HG03342 (cell line): ENCODE data around the gene RTL5.
A peak's percentile ranks its signal among the peaks of the same experiment; 100 is the strongest.
"Not testable (repeated sequence)": the region's sequence is repeated elsewhere in the genome, so short reads cannot be mapped to it uniquely, and the experiment has no call there.

Experiments used
- ATAC-seq: cut with Tn5 transposase; IDR thresholded peaks from one replicate; pipeline ENCODE4 v1.9.1; 2021; ENCODE audit warnings: mild to moderate bottlenecking, moderate library complexity; ENCODE audit not compliant: unreplicated experiment

Gene RTL5

GRCh38 chrX:72131317-72132294 is at the start of gene RTL5:
RTL5 (minus strand) TSS chrX:72131915.
- ATAC-seq = peak; percentile 57

- ATAC-seq = no peak
These were observed 48.8 kb upstream of the RTL5 start for GRCh38 chrX:72180539-72180938.

- ATAC-seq = no peak
These were observed 45.3 kb upstream of the RTL5 start for GRCh38 chrX:72176981-72177380.

GRCh38 chrX:72176289-72176688 is 44.6 kb upstream of the RTL5 start:
- not testable (repeated sequence) for ATAC-seq

GRCh38 chrX:72169008-72169728 is 37.5 kb upstream of the RTL5 start:
- no peak for ATAC-seq

GRCh38 chrX:72165551-72165950 is 33.8 kb upstream of the RTL5 start:
- no peak for ATAC-seq

- no peak for ATAC-seq
These were observed 28.1 kb upstream of the RTL5 start for GRCh38 chrX:72159769-72160168.

GRCh38 chrX:72158773-72159172 is 27.1 kb upstream of the RTL5 start:
- no peak for ATAC-seq

GRCh38 chrX:72146527-72146926 is 14.8 kb upstream of the RTL5 start:
- ATAC-seq = no peak

- ATAC-seq = no peak
These were observed 13.5 kb upstream of the RTL5 start for GRCh38 chrX:72145181-72145580.

GRCh38 chrX:72143609-72143907 is 11.8 kb upstream of the RTL5 start:
- ATAC-seq = no peak

- no peak for ATAC-seq
These were observed 11.3 kb upstream of the RTL5 start for GRCh38 chrX:72142794-72143608.

- peak; percentile 39 for ATAC-seq
These were observed 10.5 kb upstream of the RTL5 start for GRCh38 chrX:72142094-72142793.

- peak; percentile 73 for ATAC-seq
These were observed 9.8 kb upstream of the RTL5 start for GRCh38 chrX:72141372-72142004.

- no peak for ATAC-seq
These were observed 7.8 kb upstream of the RTL5 start for GRCh38 chrX:72139538-72139937.

GRCh38 chrX:72137846-72138495 is 6.3 kb upstream of the RTL5 start:
- ATAC-seq = no peak

GRCh38 chrX:72133851-72134546 is 2.3 kb upstream of the RTL5 start:
- ATAC-seq = no peak

- no peak for ATAC-seq
These were observed 741 bp upstream of the RTL5 start for GRCh38 chrX:72132456-72132855.

GRCh38 chrX:72130762-72131250 is 909 bp downstream of the RTL5 start:
- no peak for ATAC-seq
